Suprapubic skin (tissue), 4 donors: ENCODE measurements around the gene ANKRD18A.
"Not testable (repeated sequence)": the region's sequence is repeated elsewhere in the genome, so short reads cannot be mapped to it uniquely, and the experiment has no call there.

Source experiments
- CTCF ChIP-seq, 2 donors: fragments of 200-600 bp in 1 of 2; fragments of 450-650 bp in 1 of 2; sonication (generic) in 1 of 2; IDR thresholded peaks; one replicate each; pipeline ENCODE4 v1.5.1; 2016 to 2019; ENCODE audit warnings: antibody characterized with exemption in 2 of 2, mild to moderate bottlenecking in 1 of 2, moderate library complexity in 1 of 2
- EP300 ChIP-seq: sonication (generic); formaldehyde crosslinking; IDR thresholded peaks from one replicate; pipeline ENCODE4 v1.6.1; 2017; ENCODE audit warnings: antibody characterized with exemption
- POLR2A ChIP-seq, 2 donors: fragments of 450-650 bp; IDR thresholded peaks; one replicate each; pipeline ENCODE4 v1.6.1; 2017; ENCODE audit warnings: antibody characterized with exemption in 2 of 2, mild to moderate bottlenecking in 2 of 2, moderate library complexity in 2 of 2
- POLR2AphosphoS5 ChIP-seq, 3 donors: sonication (generic); formaldehyde crosslinking; IDR thresholded peaks; one replicate each; pipeline ENCODE4 v1.6.1; 2017; ENCODE audit warnings: antibody characterized with exemption in 3 of 3

GRCh38 chr9:38595117-38595516, 25.3 kb downstream of the ANKRD18A start:
- TF ChIP-seq CTCF (IDR thresholded peaks at IDR 0.05); POLR2AphosphoS5 (IDR thresholded peaks at IDR 0.05); EP300; POLR2A (IDR thresholded peaks at IDR 0.05): not testable (repeated sequence)
